Measurements from ENCODE around the gene SLC22A17. TPM values are rescaled to one million over a fixed set of nuclear protein-coding genes. Genes with fewer than 3 reads are reported as not detected.
A peak's percentile ranks its signal among the peaks of the same experiment; 100 is the strongest.

The SLC22A17 gene
- total and polyA plus RNA-seq, 2 of the 13 experiments (the other 11 are each of a cell fraction or from before 2014, with no cell fraction given): 0.95 to 1.1 TPM

- TF ChIP-seq ZNF275 (CRISPR knock-in tag; IDR thresholded peaks at IDR 0.05; ENCODE audit: borderline replicate concordance) (no peak; the same call in 1 of the 2 replicates), ZNF552 (CRISPR knock-in tag; IDR thresholded peaks at IDR 0.05; ENCODE audit: borderline replicate concordance) (0 out of 2 replicates have a peak, but pooled peaks have one; percentile 57), ZNF264 (CRISPR knock-in tag; IDR thresholded peaks at IDR 0.05) (peak; percentile 37; the same call in 1 of the 2 replicates), YEATS2 (CRISPR knock-in tag; IDR thresholded peaks at IDR 0.05; ENCODE audit: borderline replicate concordance) (peak; percentile 14; the same call in 1 of the 2 replicates), RBM39 (IDR thresholded peaks at IDR 0.05; ENCODE audit: low read depth, low read length, poor library complexity, severe bottlenecking) (peak; percentile 76), FOXJ3 (CRISPR knock-in tag; IDR thresholded peaks at IDR 0.05; ENCODE audit: borderline replicate concordance) (peak; percentile 61), RFXAP (CRISPR knock-in tag; IDR thresholded peaks at IDR 0.05; ENCODE audit: borderline replicate concordance) (peak; percentile 64; the same call in 1 of the 2 replicates), NFAT5 (CRISPR knock-in tag; IDR thresholded peaks at IDR 0.05) (peak; percentile 57), ZNF83 (CRISPR knock-in tag; IDR thresholded peaks at IDR 0.05; ENCODE audit: borderline replicate concordance) (no peak), CEBPB (IDR thresholded peaks at IDR 0.05; ENCODE audit: borderline replicate concordance, low read depth, low read length) (no peak), ZKSCAN1 (IDR thresholded peaks at IDR 0.05; ENCODE audit: low read length) (peak; percentile 41; the same call in 1 of the 2 replicates), RELA (CRISPR knock-in tag; IDR thresholded peaks at IDR 0.05) (0 out of 2 replicates have a peak, but pooled peaks have one; percentile 31), JUNB (CRISPR knock-in tag; IDR thresholded peaks at IDR 0.05; ENCODE audit: borderline replicate concordance) (no peak; the same call in 1 of the 2 replicates), SAFB2 (CRISPR knock-in tag; IDR thresholded peaks at IDR 0.05; ENCODE audit: borderline replicate concordance, low read depth) (no peak; the same call in 1 of the 2 replicates), ZNF34 (CRISPR knock-in tag; IDR thresholded peaks at IDR 0.05; ENCODE audit: borderline replicate concordance) (no peak; the same call in none of the 2 replicates), ZNF331 (CRISPR knock-in tag; IDR thresholded peaks at IDR 0.05) (no peak), ZFP36 (IDR thresholded peaks at IDR 0.05; ENCODE audit: borderline replicate concordance, low read depth, low read length, partially characterized antibody) (no peak), NCOR1 (IDR thresholded peaks at IDR 0.05; ENCODE audit: borderline replicate concordance, low read length) (peak; percentile 76; the same call in 1 of the 2 replicates)
- TF ChIP-seq, protein P1, sequence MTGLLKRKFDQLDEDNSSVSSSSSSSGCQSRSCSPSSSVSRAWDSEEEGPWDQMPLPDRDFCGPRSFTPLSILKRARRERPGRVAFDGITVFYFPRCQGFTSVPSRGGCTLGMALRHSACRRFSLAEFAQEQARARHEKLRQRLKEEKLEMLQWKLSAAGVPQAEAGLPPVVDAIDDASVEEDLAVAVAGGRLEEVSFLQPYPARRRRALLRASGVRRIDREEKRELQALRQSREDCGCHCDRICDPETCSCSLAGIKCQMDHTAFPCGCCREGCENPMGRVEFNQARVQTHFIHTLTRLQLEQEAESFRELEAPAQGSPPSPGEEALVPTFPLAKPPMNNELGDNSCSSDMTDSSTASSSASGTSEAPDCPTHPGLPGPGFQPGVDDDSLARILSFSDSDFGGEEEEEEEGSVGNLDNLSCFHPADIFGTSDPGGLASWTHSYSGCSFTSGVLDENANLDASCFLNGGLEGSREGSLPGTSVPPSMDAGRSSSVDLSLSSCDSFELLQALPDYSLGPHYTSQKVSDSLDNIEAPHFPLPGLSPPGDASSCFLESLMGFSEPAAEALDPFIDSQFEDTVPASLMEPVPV (CRISPR knock-in tag; IDR thresholded peaks at IDR 0.05): no peak
These were observed 30.8 kb downstream of the SLC22A17 start (continued) for GRCh38 chr14:23321572-23322547.
